ENCODE data around the gene RASGEF1B. TPM values are rescaled to one million over a fixed set of nuclear protein-coding genes. Genes with fewer than 3 reads are reported as not detected.

Gene RASGEF1B
- total and polyA plus RNA-seq, 4 donors: 16.0 to 62.0 (median 27.1) TPM

GRCh38 chr4:81472281-81473182 lies 825 bp upstream of the RASGEF1B start:
- WGBS, 2 donors: 27 to 35% methylated on average over 9 of the region's 9 CpGs
- peak; percentile 8 for ATAC-seq (ENCODE audit: insufficient read depth, low FRiP score)

GRCh38 chr4:81471298-81471587 lies 464 bp downstream of the RASGEF1B start:
- Histone ChIP-seq H3K27ac (ENCODE audit: low read depth in 1 of 2, low read length in 1 of 2) (peak overlapping the region; percentile 84 to 98), H3K36me3 (ENCODE audit: control insufficient read depth in 4 of 4, insufficient read depth in 4 of 4, low read length in 4 of 4) (no peaks in the 10 kb centered on the region), H3K27me3 (ENCODE audit: control insufficient read depth in 3 of 3, insufficient read depth in 3 of 3, low read length in 2 of 3) (no peaks in the 10 kb centered on the region), H3K9me3 (ENCODE audit: control insufficient read depth in 4 of 4, insufficient read depth in 3 of 4, low read length in 3 of 4) (no peaks in the 10 kb centered on the region), H3K4me3 (peak overlapping the region; percentile 78), H3K9ac (ENCODE audit: insufficient read depth in 1 of 2, low read length in 2 of 2) (peak overlapping the region; percentile 74 to 90), H3K4me1 (ENCODE audit: control insufficient read depth in 5 of 5, insufficient read depth in 5 of 5, low read length in 5 of 5) (peaks cover 0 to 24% (median 6%) of the 10 kb centered on the region in 5 donors)
- ATAC-seq (ENCODE audit: insufficient read depth, low FRiP score) (no peak), DNase-seq (no peak)
- 0% methylated on average over 21 of the region's 21 CpGs for WGBS, 2 donors
- TF ChIP-seq CTCF (IDR thresholded peaks at IDR 0.05; ENCODE audit: control extremely low read depth, extremely low read depth): no peak

More at GRCh38 chr4:81472281-81473182, 825 bp upstream of the RASGEF1B start:
- no peaks in the 10 kb centered on the region for H3K27me3 ChIP-seq (ENCODE audit: control insufficient read depth in 3 of 3, insufficient read depth in 3 of 3, low read length in 2 of 3)
- H3K9ac ChIP-seq (ENCODE audit: insufficient read depth in 1 of 2, low read length in 2 of 2): peak overlapping the region in 1 of 2 donors; percentile 23
- peak; percentile 74 to 84 (median 83) for DNase-seq
- no peaks in the 10 kb centered on the region for H3K36me3 ChIP-seq (ENCODE audit: control insufficient read depth in 4 of 4, insufficient read depth in 4 of 4, low read length in 4 of 4)
- peak overlapping the region; percentile 82 to 98 for H3K27ac ChIP-seq (ENCODE audit: low read depth in 1 of 2, low read length in 1 of 2)
- H3K9me3 ChIP-seq (ENCODE audit: control insufficient read depth in 4 of 4, insufficient read depth in 3 of 4, low read length in 3 of 4): no peaks in the 10 kb centered on the region
- H3K4me1 ChIP-seq (ENCODE audit: control insufficient read depth in 5 of 5, insufficient read depth in 5 of 5, low read length in 5 of 5): peaks cover 0 to 24% (median 6%) of the 10 kb centered on the region in 5 donors
- TF ChIP-seq CTCF (IDR thresholded peaks at IDR 0.05; ENCODE audit: control extremely low read depth, extremely low read depth): no peak
- H3K4me3 ChIP-seq: peak overlapping the region; percentile 44

GRCh38 chr4:81470456-81471297 lies 1.0 kb downstream of the RASGEF1B start:
- 1% methylated on average over 31 of the region's 31 CpGs for WGBS, 2 donors
- Histone ChIP-seq H3K9ac (ENCODE audit: insufficient read depth in 1 of 2, low read length in 2 of 2) (peak overlapping the region; percentile 74 to 90), H3K4me3 (peak overlapping the region; percentile 78), H3K9me3 (ENCODE audit: control insufficient read depth in 4 of 4, insufficient read depth in 3 of 4, low read length in 3 of 4) (no peaks in the 10 kb centered on the region), H3K4me1 (ENCODE audit: control insufficient read depth in 5 of 5, insufficient read depth in 5 of 5, low read length in 5 of 5) (peaks cover 0 to 24% (median 6%) of the 10 kb centered on the region in 5 donors), H3K36me3 (ENCODE audit: control insufficient read depth in 4 of 4, insufficient read depth in 4 of 4, low read length in 4 of 4) (no peaks in the 10 kb centered on the region), H3K27ac (ENCODE audit: low read depth in 1 of 2, low read length in 1 of 2) (peak overlapping the region; percentile 84 to 98), H3K27me3 (ENCODE audit: control insufficient read depth in 3 of 3, insufficient read depth in 3 of 3, low read length in 2 of 3) (no peaks in the 10 kb centered on the region)
- DNase-seq (peak; percentile 69 to 78 (median 78)), ATAC-seq (ENCODE audit: insufficient read depth, low FRiP score) (peak; percentile 19)
- no peak for TF ChIP-seq CTCF (IDR thresholded peaks at IDR 0.05; ENCODE audit: control extremely low read depth, extremely low read depth)

All from lung (tissue), 12 donors.